GM19397 (cell line): ENCODE measurements around the gene SLC11A1.
A peak's percentile ranks its signal among the peaks of the same experiment; 100 is the strongest.

Experiments used
- ATAC-seq: cut with Tn5 transposase; IDR thresholded peaks from one replicate; pipeline ENCODE4 v1.9.1; 2021; ENCODE audit warnings: mild to moderate bottlenecking, moderate library complexity; ENCODE audit not compliant: unreplicated experiment

SLC11A1 gene

GRCh38 chr2:218403810-218404209 lies 21.7 kb downstream of the SLC11A1 start:
- no peak for ATAC-seq

GRCh38 chr2:218404351-218405085 lies 22.4 kb downstream of the SLC11A1 start:
- ATAC-seq = no peak

- no peak for ATAC-seq
Observed at GRCh38 chr2:218405086-218405745, 23.1 kb downstream of the SLC11A1 start.

- peak; percentile 21 for ATAC-seq
Observed at GRCh38 chr2:218405746-218406208, 23.7 kb downstream of the SLC11A1 start.

- ATAC-seq = peak; percentile 83
Observed at GRCh38 chr2:218406209-218406948, 24.3 kb downstream of the SLC11A1 start.

- no peak for ATAC-seq
Observed at GRCh38 chr2:218406949-218407618, 25.0 kb downstream of the SLC11A1 start.

- no peak for ATAC-seq
Observed at GRCh38 chr2:218407717-218408116, 25.6 kb downstream of the SLC11A1 start.

- no peak for ATAC-seq
Observed at GRCh38 chr2:218418321-218418716, 36.2 kb downstream of the SLC11A1 start.

GRCh38 chr2:218418717-218419458 lies 36.8 kb downstream of the SLC11A1 start, which contains the start of gene VIL1:
TSS of gene VIL1 (plus strand) at chr2:218419123. CDS start at chr2:218423779, 4,656 bp downstream.
- no peak for ATAC-seq

GRCh38 chr2:218419630-218420216 lies 37.6 kb downstream of the SLC11A1 start:
- ATAC-seq = no peak

- ATAC-seq = no peak
Observed at GRCh38 chr2:218421027-218421426, 39.0 kb downstream of the SLC11A1 start.

- no peak for ATAC-seq
Observed at GRCh38 chr2:218422403-218423086, 40.5 kb downstream of the SLC11A1 start.

GRCh38 chr2:218423584-218423983 lies 41.5 kb downstream of the SLC11A1 start:
- no peak for ATAC-seq

GRCh38 chr2:218425531-218425930 lies 43.5 kb downstream of the SLC11A1 start:
- ATAC-seq = no peak

GRCh38 chr2:218427741-218428140 lies 45.7 kb downstream of the SLC11A1 start:
- no peak for ATAC-seq

GRCh38 chr2:218428846-218429558 lies 46.9 kb downstream of the SLC11A1 start:
- no peak for ATAC-seq

- no peak for ATAC-seq
Observed at GRCh38 chr2:218429911-218430692, 48.0 kb downstream of the SLC11A1 start.

- no peak for ATAC-seq
Observed at GRCh38 chr2:218430721-218431120, 48.6 kb downstream of the SLC11A1 start.
